Activated effector memory CD4-positive, alpha-beta T cell treated with Interleukin-2 at 50 U/mL for 16 hours (primary cell): ENCODE data around the gene RRP15.

Experiments used
- DNase-seq: peaks from one replicate; pipeline ENCODE4 v3.0.0-alpha.2; 2020

The RRP15 gene

GRCh38 chr1:218344814-218345672 lies 60.0 kb downstream of the RRP15 start, which contains the start of gene TGFB2:
TSS of gene TGFB2 (plus strand) at chr1:218345336. CDS start at chr1:218346702, 1,366 bp downstream.
- DNase-seq: no peak

GRCh38 chr1:218345673-218346390 lies 60.7 kb downstream of the RRP15 start:
- peak; percentile 7 for DNase-seq

GRCh38 chr1:218346391-218347204 lies 61.5 kb downstream of the RRP15 start:
- no peak for DNase-seq

- no peak for DNase-seq
Measured at GRCh38 chr1:218347336-218347722, 62.2 kb downstream of the RRP15 start.

- DNase-seq: no peak
Measured at GRCh38 chr1:218347723-218348627, 62.9 kb downstream of the RRP15 start.

GRCh38 chr1:218348628-218349071 lies 63.6 kb downstream of the RRP15 start:
- no peak for DNase-seq

GRCh38 chr1:218349348-218350034 lies 64.4 kb downstream of the RRP15 start:
- no peak for DNase-seq

GRCh38 chr1:218350035-218350525 lies 65.0 kb downstream of the RRP15 start:
- DNase-seq: no peak

GRCh38 chr1:218350801-218351266 lies 65.7 kb downstream of the RRP15 start:
- no peak for DNase-seq

- no peak for DNase-seq
Measured at GRCh38 chr1:218351391-218352074, 66.4 kb downstream of the RRP15 start.

GRCh38 chr1:218352075-218352438 lies 67.0 kb downstream of the RRP15 start:
- no peak for DNase-seq

GRCh38 chr1:218353656-218354055 lies 68.6 kb downstream of the RRP15 start:
- no peak for DNase-seq

- no peak for DNase-seq
Measured at GRCh38 chr1:218355278-218355677, 70.2 kb downstream of the RRP15 start.

- DNase-seq: no peak
Measured at GRCh38 chr1:218357211-218357892, 72.3 kb downstream of the RRP15 start.

- no peak for DNase-seq
Measured at GRCh38 chr1:218357893-218358232, 72.8 kb downstream of the RRP15 start.

- DNase-seq: no peak
Measured at GRCh38 chr1:218361298-218362065, 76.4 kb downstream of the RRP15 start.

GRCh38 chr1:218362418-218363076 lies 77.5 kb downstream of the RRP15 start:
- no peak for DNase-seq

GRCh38 chr1:218363141-218363540 lies 78.0 kb downstream of the RRP15 start:
- DNase-seq: no peak
